GM12801 (cell line): ENCODE data around the gene MX1.

Experiments used
- TF ChIP-seq, protein P1 (sequence below): IDR thresholded peaks from one replicate; pipeline ENCODE4 v1.5.1; 2011; ENCODE audit warnings: control low read depth; ENCODE audit not compliant: insufficient read length; ENCODE audit errors: extremely low read depth

MX1 gene

GRCh38 chr21:41446586-41446985 lies 20.5 kb downstream of the MX1 start:
- TF ChIP-seq, protein P1, sequence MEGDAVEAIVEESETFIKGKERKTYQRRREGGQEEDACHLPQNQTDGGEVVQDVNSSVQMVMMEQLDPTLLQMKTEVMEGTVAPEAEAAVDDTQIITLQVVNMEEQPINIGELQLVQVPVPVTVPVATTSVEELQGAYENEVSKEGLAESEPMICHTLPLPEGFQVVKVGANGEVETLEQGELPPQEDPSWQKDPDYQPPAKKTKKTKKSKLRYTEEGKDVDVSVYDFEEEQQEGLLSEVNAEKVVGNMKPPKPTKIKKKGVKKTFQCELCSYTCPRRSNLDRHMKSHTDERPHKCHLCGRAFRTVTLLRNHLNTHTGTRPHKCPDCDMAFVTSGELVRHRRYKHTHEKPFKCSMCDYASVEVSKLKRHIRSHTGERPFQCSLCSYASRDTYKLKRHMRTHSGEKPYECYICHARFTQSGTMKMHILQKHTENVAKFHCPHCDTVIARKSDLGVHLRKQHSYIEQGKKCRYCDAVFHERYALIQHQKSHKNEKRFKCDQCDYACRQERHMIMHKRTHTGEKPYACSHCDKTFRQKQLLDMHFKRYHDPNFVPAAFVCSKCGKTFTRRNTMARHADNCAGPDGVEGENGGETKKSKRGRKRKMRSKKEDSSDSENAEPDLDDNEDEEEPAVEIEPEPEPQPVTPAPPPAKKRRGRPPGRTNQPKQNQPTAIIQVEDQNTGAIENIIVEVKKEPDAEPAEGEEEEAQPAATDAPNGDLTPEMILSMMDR, result no peak

DNA sequence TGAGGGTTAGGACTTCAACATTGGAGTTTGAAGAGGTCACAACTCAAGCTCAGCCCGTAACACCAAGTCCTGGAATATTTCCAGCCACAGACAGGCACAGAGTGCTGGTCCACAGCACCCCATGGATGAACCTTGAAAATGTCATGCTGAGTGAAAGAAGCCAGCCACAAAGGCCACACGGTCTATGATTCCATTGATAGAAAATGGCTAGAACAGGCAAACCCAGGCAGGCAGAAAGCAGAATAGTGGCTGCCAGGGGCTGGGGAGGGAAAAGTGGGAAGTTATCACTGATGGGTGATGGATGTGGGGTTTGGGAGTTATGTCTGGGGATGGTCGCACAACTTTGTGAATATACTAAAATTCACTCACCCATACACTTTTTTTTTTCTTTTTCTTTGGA lies 21.3 kb downstream of the MX1 start:
- TF ChIP-seq, protein P1, result no peak

GRCh38 chr21:41449613-41450012 lies 23.6 kb downstream of the MX1 start:
- TF ChIP-seq, protein P1, result no peak

DNA sequence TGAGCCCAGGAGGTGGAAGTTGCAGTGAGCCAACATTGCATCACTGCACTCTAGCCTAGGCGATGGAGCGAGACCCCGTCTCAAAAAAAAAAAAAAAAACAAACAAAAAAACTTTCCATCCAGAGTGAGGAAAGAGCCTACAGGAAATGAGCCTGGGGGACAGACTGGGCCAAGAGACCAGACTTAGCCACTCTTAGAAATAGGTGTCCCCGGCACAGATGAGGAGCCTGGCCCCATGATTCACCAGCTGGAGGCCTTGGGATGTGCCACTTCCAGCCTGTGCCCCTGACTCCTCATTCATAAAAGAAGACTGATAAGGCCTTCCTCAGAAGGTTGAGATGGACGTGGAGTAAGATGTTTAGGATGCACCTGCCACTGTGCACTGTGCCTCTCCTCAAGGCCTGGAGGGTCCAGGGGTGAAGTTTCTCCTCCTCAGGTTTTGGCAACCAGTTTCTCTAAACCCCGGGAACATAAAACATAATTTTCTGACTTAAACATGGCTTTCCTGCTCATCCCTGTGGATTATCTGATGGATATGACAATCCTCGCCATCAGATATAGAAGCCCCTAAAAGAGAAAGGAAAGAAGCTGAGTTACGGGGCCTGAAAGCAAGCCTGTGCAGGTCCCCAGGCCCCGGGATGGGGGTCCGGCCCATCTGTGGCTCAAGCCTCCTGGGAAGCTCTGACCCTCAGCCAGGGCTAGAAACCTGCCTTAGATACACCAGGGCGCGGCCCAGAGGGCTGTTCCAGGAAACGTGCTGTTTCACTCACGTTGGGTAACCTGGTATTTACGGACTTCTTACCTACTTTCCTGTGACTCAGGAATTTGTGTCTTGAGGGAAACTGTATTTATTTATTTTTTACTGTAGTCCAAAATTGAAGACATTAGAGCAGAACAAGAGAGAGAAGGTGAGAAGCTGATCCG lies 26.0 kb downstream of the MX1 start:
- TF ChIP-seq, protein P1, result no peak

DNA sequence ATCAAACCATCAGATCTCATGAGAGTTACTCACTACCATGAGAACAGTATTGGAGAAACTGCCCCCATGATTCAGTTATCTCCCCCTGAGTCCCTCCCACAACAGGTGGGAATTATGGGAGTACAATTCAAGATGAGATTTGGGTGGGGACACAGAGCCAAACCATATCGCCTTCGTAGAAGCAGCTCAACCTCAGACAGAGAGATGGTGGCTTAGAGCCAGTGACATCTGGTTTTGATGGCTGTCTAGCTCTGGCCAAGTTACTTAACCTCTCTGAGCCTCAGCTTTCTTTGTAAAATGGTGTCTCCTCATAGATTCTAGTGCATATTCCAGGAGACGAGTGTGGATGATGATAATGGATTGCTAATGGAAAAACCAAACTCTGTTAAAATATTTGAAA lies 27.2 kb downstream of the MX1 start:
- TF ChIP-seq, protein P1, result no peak

DNA sequence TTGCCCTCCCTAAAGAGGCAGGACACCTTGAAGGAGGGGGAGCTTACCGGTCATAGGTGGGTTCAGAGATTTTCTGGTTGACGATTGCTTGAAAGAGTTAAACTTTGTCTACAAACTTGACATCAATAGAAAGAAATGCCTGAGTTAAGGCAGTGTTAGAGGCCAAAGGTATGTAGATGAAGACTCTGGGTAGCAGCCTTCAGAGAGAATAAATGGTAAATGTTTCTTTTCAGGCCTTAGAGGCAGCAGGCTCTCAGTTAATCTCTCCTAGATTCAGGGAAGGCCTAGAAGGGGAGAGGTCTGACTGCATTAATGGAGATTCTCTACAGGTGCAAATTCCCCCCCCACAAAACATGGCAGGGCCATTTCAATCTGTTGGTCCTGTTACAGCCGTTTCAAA lies 27.7 kb downstream of the MX1 start:
- TF ChIP-seq, protein P1, result no peak

DNA sequence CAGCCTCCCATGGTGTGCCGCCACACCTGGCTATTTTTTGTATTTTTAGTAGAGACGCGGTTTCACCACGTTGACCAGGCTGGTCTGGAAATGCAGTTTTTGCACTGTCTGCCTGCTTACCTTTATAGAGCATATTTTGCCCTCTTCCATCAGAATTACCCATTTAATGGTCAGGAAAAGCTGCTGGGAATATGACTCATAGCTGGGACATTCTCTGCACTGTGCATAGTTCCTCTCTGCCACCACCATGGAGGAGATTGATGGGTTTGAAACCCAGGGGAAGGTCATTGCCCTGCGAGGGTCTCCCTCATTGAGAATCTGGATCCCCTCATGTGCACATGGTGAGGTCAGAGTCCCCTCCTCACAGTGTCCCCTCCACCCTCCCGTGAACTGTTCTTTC lies 32.1 kb downstream of the MX1 start:
- TF ChIP-seq, protein P1, result no peak
